Heart left ventricle (tissue), 13 donors: ENCODE data around the gene ANO4.

Experiments used
- CTCF ChIP-seq, 12 donors: fragments of 200-600 bp; sonication (generic) in 4 of 12; IDR thresholded peaks; one replicate each; pipeline versions ENCODE4 v1.5.0 to v1.8.0; 2018 to 2022; ENCODE audit warnings: antibody characterized with exemption in 12 of 12, mild to moderate bottlenecking in 5 of 12
- POLR2A ChIP-seq, 2 donors: fragments of 450-650 bp; IDR thresholded peaks; one replicate each; pipeline ENCODE4 v1.6.1; 2017; ENCODE audit warnings: antibody characterized with exemption in 2 of 2, mild to moderate bottlenecking in 2 of 2, moderate library complexity in 2 of 2
- donor health status: ischemic (EF 13 %, LVEDD 7.1; RV severe dilation, severe dysfunction).
- donor health status: DM: no; HTN: yes; CAD: no.
- donor health status: DM: no; HTN: no; CAD: no.
- donor health status: ischemic (EF 25% LVEDD 6.9; RV normal size, moderate dysfunction).
- donor health status: ischemic (EF 25% LVEDD 5.7; RV mildly dilated, moderate dysfunction).
- donor health status: ischemic (EF 35%, LVEDD 5.7; RV mildly dilated, moderate dysfunction).
- donor health status: nonischemic (EF 11% LVEDD 7.7; RV severe dilation, severe dysfunction).
- donor health status: DM: yes; HTN: yes; CAD: no.
- donor health status: PGD.
- donor health status: ischemic (EF 29% LVEDD 5.4; RV normal size, mild dysfunction).
- donor health status: nonischemic (EF 23%, LVEDD 6.1; RV moderate dilation, normal function).

GRCh38 chr12:100995771-100996170, 201.2 kb downstream of the ANO4 start:
- no peak for TF ChIP-seq CTCF (IDR thresholded peaks at IDR 0.05)
- no peak for TF ChIP-seq POLR2A (IDR thresholded peaks at IDR 0.05)
